ENCODE results near the gene GPSM1.

The GPSM1 gene

GRCh38 chr9:136363949-136364748 is 36.8 kb downstream of the GPSM1 start:
- no peak for DNase-seq

GRCh38 chr9:136364942-136365774 is 37.8 kb downstream of the GPSM1 start:
- DNase-seq = no peak

GRCh38 chr9:136365775-136366222 is 38.5 kb downstream of the GPSM1 start:
- peak in 1 of 2 donors; percentile 21 for DNase-seq

GRCh38 chr9:136366826-136367225 is 39.5 kb downstream of the GPSM1 start:
- DNase-seq = no peak

- DNase-seq = no peak
These were observed 40.2 kb downstream of the GPSM1 start for GRCh38 chr9:136367296-136368145.

GRCh38 chr9:136368190-136368589 is 40.9 kb downstream of the GPSM1 start:
- no peak for DNase-seq

- DNase-seq = no peak
These were observed 42.7 kb downstream of the GPSM1 start for GRCh38 chr9:136370037-136370436.

GRCh38 chr9:136370687-136371532 is 43.6 kb downstream of the GPSM1 start:
- DNase-seq = no peak

GRCh38 chr9:136371533-136371880 is 44.2 kb downstream of the GPSM1 start:
- no peak for DNase-seq

GRCh38 chr9:136372006-136372405 is 44.7 kb downstream of the GPSM1 start:
- DNase-seq = no peak

- DNase-seq = peak in 1 of 2 donors; percentile 57
These were observed 45.4 kb downstream of the GPSM1 start for GRCh38 chr9:136372561-136373299.

- DNase-seq = peak in 1 of 2 donors; percentile 50
These were observed 46.2 kb downstream of the GPSM1 start, which contains the start of gene CARD9 for GRCh38 chr9:136373300-136374182. CARD9 (minus strand) TSS chr9:136373669; CDS start chr9:136372078, 1,591 bp downstream.

- DNase-seq = no peak
These were observed 46.8 kb downstream of the GPSM1 start for GRCh38 chr9:136374183-136374575.

GRCh38 chr9:136375096-136375495 is 47.8 kb downstream of the GPSM1 start:
- no peak for DNase-seq

GRCh38 chr9:136376457-136376856 is 49.1 kb downstream of the GPSM1 start:
- no peak for DNase-seq

- DNase-seq = no peak
These were observed 50.2 kb downstream of the GPSM1 start for GRCh38 chr9:136377341-136378169.

- DNase-seq = no peak
These were observed 51.0 kb downstream of the GPSM1 start for GRCh38 chr9:136378170-136379002.

GRCh38 chr9:136379003-136379287 is 51.6 kb downstream of the GPSM1 start:
- no peak for DNase-seq

Measured in CD4-positive, alpha-beta T cell treated with Interleukin-1 beta for 1 hour (primary cell).